T-cell (primary cell): ENCODE results near the gene TCF7L1. TPM values are rescaled to one million over a fixed set of nuclear protein-coding genes. Genes with fewer than 3 reads are reported as not detected.

Source experiments
- ATAC-seq, 4 experiments: fragments of 200-7000 bp in 3 of 4; fragments of 150-1000 bp in 1 of 4; cut with Tn5 transposase; replicated peaks in 1 of 4; 1 replicate in 3 of 4; 2 replicates in 1 of 4; pipeline ENCODE4 v1.10.0; 2021; ENCODE audit warnings: moderate library complexity in 3 of 4, mild to moderate bottlenecking in 2 of 4, moderate number of reproducible peaks in 1 of 4
- CTCF ChIA-PET, 2 donors: fragments of 300-600 bp; sonication (Branson Sonifier 250); formaldehyde crosslinking; loops; one replicate each; lab custom pipeline; 2022; ENCODE audit warnings: antibody characterized with exemption in 2 of 2; lab: Charles Lee
- POLR2A ChIA-PET, 2 donors: fragments of 300-600 bp; sonication (Branson Sonifier 250); formaldehyde crosslinking; loops; one replicate each; lab custom pipeline; 2022; ENCODE audit warnings: antibody characterized with exemption in 2 of 2; lab: Charles Lee
- DNase-seq, 35 experiments: peaks; one replicate each; pipeline versions ENCODE4 v3.0.0 to v3.0.0-alpha.2; 2013 to 2023
- H3K27ac ChIP-seq: one replicate; pipeline ENCODE4 v1.5.1; 2013; ENCODE audit warnings: low read length
- H3K27me3 ChIP-seq, 2 experiments: replicated peaks in 1 of 2; 1 replicate in 1 of 2; 2 replicates in 1 of 2; pipeline versions ENCODE4 v1.6.1 to v1.7.0; 2013; ENCODE audit warnings: low read length in 1 of 2, mixed read lengths in 1 of 2; ENCODE audit not compliant: control insufficient read depth in 2 of 2, insufficient read depth in 2 of 2; ENCODE audit errors: extremely low read depth in 1 of 2
- H3K36me3 ChIP-seq, 2 donors: 1 replicate in 1 of 2; 2 replicates in 1 of 2; pipeline versions ENCODE4 v1.6.1 to v1.7.0; 2013; ENCODE audit warnings: low read length in 1 of 2; ENCODE audit not compliant: control insufficient read depth in 2 of 2, insufficient read depth in 1 of 2; ENCODE audit errors: extremely low read depth in 1 of 2
- H3K4me1 ChIP-seq, 2 experiments: 1 replicate in 1 of 2; 2 replicates in 1 of 2; pipeline versions ENCODE4 v1.6.1 to v1.7.0; 2013; ENCODE audit warnings: low read length in 2 of 2, mixed read lengths in 1 of 2; ENCODE audit not compliant: insufficient read depth in 2 of 2, control insufficient read depth in 1 of 2; ENCODE audit errors: extremely low read depth in 1 of 2
- H3K4me3 ChIP-seq, 2 donors: 1 replicate in 1 of 2; 2 replicates in 1 of 2; pipeline versions ENCODE4 v1.5.1 to v1.7.0; 2013; ENCODE audit warnings: mild to moderate bottlenecking in 2 of 2, low read length in 1 of 2, moderate library complexity in 1 of 2; ENCODE audit not compliant: control insufficient read depth in 1 of 2; ENCODE audit errors: extremely low read depth in 1 of 2
- H3K9me3 ChIP-seq: 2 replicates; pipeline ENCODE4 v1.7.0; 2013
- H3K27ac Mint-ChIP-seq, 2 donors: one replicate each; pipeline ENCODE4 v1.8.0; 2020 to 2021; ENCODE audit warnings: mild to moderate bottlenecking in 2 of 2, mixed read lengths in 2 of 2
- H3K27me3 Mint-ChIP-seq, 2 donors: one replicate each; pipeline ENCODE4 v1.8.0; 2021 to 2022; ENCODE audit warnings: mixed read lengths in 2 of 2
- H3K36me3 Mint-ChIP-seq: one replicate; pipeline ENCODE4 v1.8.0; 2021; ENCODE audit warnings: mixed read lengths
- H3K4me1 Mint-ChIP-seq, 3 donors: one replicate each; pipeline ENCODE4 v1.8.0; 2020 to 2022; ENCODE audit warnings: mixed read lengths in 3 of 3, mild to moderate bottlenecking in 1 of 3
- H3K4me3 Mint-ChIP-seq, 3 donors: one replicate each; pipeline ENCODE4 v1.8.0; 2020 to 2022; ENCODE audit warnings: mild to moderate bottlenecking in 3 of 3, mixed read lengths in 3 of 3, moderate library complexity in 3 of 3
- H3K9me3 Mint-ChIP-seq, 3 donors: one replicate each; pipeline ENCODE4 v1.8.0; 2020 to 2022; ENCODE audit warnings: mixed read lengths in 3 of 3
- WGBS: methylation state at CpG from one replicate; pipeline ENCODE4 v1.1.5; 2013; ENCODE audit warnings: missing lambda C conversion rate; ENCODE audit not compliant: insufficient coverage; 5-methylcytosine and 5-hydroxymethylcytosine counted together
- total RNA-seq, 35 experiments: library from RNA in 6 of 35; stranded (reverse) in 6 of 35; fragments of 120-200 nt in 1 of 35; gene quantifications; one replicate each; pipeline versions ENCODE4 v1.2.1 to v1.2.4 and lab custom pipeline; 2013 to 2026

The TCF7L1 gene
- total RNA-seq, 5 donors from 2014 or later (not counting 1 experiment from before 2014, with no cell fraction given): 0.07 to 0.16 (median 0.15) TPM; not detected in 2

DNA sequence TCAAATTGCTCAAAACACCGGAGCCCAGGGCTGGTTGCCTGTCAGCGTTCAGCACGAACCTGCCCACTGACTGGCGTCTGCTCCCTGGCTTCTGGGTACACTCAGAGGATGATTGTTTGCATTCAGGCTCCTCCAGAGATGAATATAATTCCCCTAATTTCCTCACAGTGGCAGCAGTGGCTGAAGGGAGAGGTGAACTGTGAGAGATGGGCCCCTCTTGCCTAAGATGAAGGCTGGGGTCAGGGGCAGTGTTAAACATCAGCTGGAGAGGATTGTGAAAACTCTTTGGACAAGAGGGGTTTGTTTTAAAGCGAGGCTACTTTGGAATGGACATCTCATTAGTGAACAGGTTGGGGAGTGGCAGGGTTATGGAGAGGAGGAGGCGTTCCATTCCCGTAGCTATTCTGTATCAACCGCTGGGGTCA lies 31.0 kb downstream of the TCF7L1 start:
- POLR2A ChIA-PET: no interaction called here
- WGBS: 64% methylated on average over 2 of the region's 8 CpGs
- DNase-seq: no peak

DNA sequence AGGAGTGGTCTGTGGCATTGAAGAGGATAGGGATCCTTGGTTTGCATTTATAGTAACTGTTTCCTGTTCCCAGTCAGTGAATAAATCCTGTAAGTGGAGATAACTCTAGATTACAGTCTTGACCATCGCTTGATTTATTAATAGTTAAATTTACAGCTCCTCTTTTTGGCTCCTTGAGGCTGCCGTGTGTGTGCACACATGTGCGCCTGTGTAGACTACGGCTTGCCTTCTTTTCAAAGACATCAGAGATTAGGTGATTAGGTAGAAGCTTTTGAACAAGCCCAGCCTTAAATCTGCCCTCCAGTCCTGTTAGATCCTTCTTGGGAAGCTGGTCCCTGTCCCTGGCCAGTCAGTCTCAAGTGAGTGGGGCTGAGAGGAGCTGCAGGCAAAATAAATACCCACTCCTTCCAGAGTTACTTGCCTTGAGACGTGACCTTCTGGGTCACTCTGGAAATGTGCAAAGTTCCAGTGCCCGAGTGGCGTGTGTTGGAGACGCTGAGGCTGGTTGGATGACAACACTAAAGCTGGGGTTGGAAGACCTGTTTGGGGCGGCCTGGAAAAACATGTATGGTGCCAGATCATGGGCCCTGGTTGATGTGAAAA lies 32.0 kb downstream of the TCF7L1 start:
- no peaks in the 10 kb centered on the region for H3K9me3 Mint-ChIP-seq
- CTCF ChIA-PET: no interaction called here

More for the DNA sequence above, 31.0 kb downstream of the TCF7L1 start:
- no peak overlapping the region for H3K27ac Mint-ChIP-seq
- no peaks in the 10 kb centered on the region for H3K36me3 Mint-ChIP-seq
- no peaks in the 10 kb centered on the region for H3K9me3 Mint-ChIP-seq
- peaks cover 0 to 14% of the 10 kb centered on the region in 2 experiments for H3K27me3 ChIP-seq
- H3K4me1 Mint-ChIP-seq: no peaks in the 10 kb centered on the region
- no peaks in the 10 kb centered on the region for H3K4me1 ChIP-seq
- no peak overlapping the region for H3K27ac ChIP-seq
- peaks cover 4 to 16% of the 10 kb centered on the region in 2 donors for H3K27me3 Mint-ChIP-seq
- H3K36me3 ChIP-seq: no peaks in the 10 kb centered on the region
- CTCF ChIA-PET: no interaction called here
- H3K9me3 ChIP-seq: no peaks in the 10 kb centered on the region
- H3K4me3 Mint-ChIP-seq: no peak overlapping the region
- no peak for ATAC-seq
- H3K4me3 ChIP-seq: no peak overlapping the region

DNA sequence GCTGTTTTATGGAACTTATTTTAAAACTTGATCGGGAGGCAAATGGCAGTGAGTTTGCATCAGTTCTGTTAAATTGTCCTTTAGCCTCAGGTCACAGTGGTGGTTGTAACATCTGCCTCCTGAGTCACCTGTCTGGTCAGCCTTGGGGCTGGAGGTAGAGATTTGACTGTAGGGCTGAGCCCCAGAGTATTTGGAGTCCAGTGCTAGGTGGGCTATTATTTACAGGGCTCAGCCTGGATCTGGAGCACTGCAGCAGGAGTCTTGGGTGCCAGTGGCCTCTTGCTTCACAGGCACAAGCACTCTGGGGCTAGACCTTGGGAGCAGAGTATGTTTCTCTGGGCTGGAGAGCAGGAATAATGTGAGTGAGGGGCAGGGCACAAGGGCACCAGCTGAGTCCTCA lies 32.8 kb downstream of the TCF7L1 start:
- Histone ChIP-seq H3K4me3 (no peak overlapping the region), H3K4me1 (no peaks in the 10 kb centered on the region), H3K27me3 (peaks cover 0 to 14% of the 10 kb centered on the region in 2 experiments), H3K9me3 (no peaks in the 10 kb centered on the region), H3K36me3 (no peaks in the 10 kb centered on the region), H3K27ac (no peak overlapping the region)
- POLR2A ChIA-PET: no interaction called here
- Mint-ChIP-seq H3K4me3 (no peak overlapping the region), H3K36me3 (no peaks in the 10 kb centered on the region), H3K27me3 (peaks cover 4 to 16% of the 10 kb centered on the region in 2 donors), H3K9me3 (no peaks in the 10 kb centered on the region), H3K27ac (no peak overlapping the region), H3K4me1 (no peaks in the 10 kb centered on the region)
- DNase-seq (no peak), ATAC-seq (no peak)
- WGBS: no CpG with 5 or more reads among the region's 1 CpG
- CTCF ChIA-PET: no interaction called here

More for the DNA sequence above, 32.0 kb downstream of the TCF7L1 start:
- DNase-seq: no peak
- H3K27me3 ChIP-seq: peaks cover 0 to 14% of the 10 kb centered on the region in 2 experiments
- Mint-ChIP-seq H3K27ac (no peak overlapping the region), H3K36me3 (no peaks in the 10 kb centered on the region), H3K27me3 (peaks cover 4 to 16% of the 10 kb centered on the region in 2 donors), H3K4me3 (no peak overlapping the region), H3K4me1 (no peaks in the 10 kb centered on the region)
- H3K4me1 ChIP-seq: no peaks in the 10 kb centered on the region
- no peak overlapping the region for H3K4me3 ChIP-seq
- WGBS: 100% methylated on average over 5 of the region's 9 CpGs
- H3K9me3 ChIP-seq: no peaks in the 10 kb centered on the region
- H3K27ac ChIP-seq: no peak overlapping the region
- no peak for ATAC-seq
- no peaks in the 10 kb centered on the region for H3K36me3 ChIP-seq
- POLR2A ChIA-PET: no interaction called here

DNA sequence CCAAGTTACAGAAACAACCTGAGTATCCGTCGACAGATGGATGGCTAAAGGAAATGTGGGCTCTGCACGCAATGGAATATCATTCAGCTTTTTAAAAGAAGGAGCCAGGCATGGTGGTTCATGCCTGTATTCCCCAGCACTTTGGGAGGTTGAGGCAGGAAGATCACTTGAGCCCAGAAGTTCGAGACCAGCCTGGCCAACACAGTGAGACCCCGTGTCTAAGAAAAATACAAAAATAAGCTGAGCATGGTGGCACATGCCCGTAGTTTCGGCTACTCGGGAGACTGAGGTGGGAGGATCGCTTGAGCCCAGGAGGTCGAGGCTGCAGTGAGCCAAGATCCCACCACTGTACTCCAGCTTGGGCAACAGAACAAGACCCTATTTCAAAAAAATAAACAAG lies 34.3 kb downstream of the TCF7L1 start:
- POLR2A ChIA-PET: no interaction called here
- no peak for DNase-seq
- WGBS: 74% methylated on average over 5 of the region's 10 CpGs
- Mint-ChIP-seq H3K27me3 (peaks cover 4 to 18% of the 10 kb centered on the region in 2 donors), H3K4me3 (no peak overlapping the region), H3K4me1 (no peaks in the 10 kb centered on the region), H3K36me3 (no peaks in the 10 kb centered on the region), H3K27ac (no peak overlapping the region), H3K9me3 (no peaks in the 10 kb centered on the region)
- no peak for ATAC-seq
- CTCF ChIA-PET: no interaction called here
- H3K4me1 ChIP-seq: no peaks in the 10 kb centered on the region
- no peak overlapping the region for H3K27ac ChIP-seq
- H3K4me3 ChIP-seq: no peak overlapping the region
- peaks cover 0 to 12% of the 10 kb centered on the region in 2 experiments for H3K27me3 ChIP-seq
- no peaks in the 10 kb centered on the region for H3K9me3 ChIP-seq
- H3K36me3 ChIP-seq: no peaks in the 10 kb centered on the region

DNA sequence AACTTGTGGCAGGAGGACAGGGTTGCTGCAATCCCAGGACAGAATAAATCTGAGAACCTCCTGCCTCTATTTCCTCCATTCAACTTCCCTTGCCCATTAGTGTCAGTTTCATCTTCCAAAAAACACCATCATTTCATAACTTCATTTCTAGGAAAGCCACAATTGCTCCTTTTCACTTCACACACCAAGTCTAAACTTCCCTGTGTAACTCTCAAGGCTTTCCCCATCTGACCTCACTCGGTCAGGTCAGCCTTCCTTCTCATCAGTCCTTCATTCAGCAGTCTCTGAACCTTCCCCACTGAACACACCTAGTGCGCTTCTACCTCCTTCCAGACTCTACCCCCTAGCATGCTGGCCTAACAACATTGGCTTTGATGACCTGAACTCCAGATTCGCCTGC lies 35.8 kb downstream of the TCF7L1 start:
- no peaks in the 10 kb centered on the region for H3K36me3 ChIP-seq
- peaks cover 0 to 9% of the 10 kb centered on the region in 2 experiments for H3K27me3 ChIP-seq
- ATAC-seq (no peak), DNase-seq (no peak)
- H3K36me3 Mint-ChIP-seq: no peaks in the 10 kb centered on the region
- ChIA-PET POLR2A (no interaction called here), CTCF (no interaction called here)
- H3K9me3 ChIP-seq: no peaks in the 10 kb centered on the region
- H3K4me3 Mint-ChIP-seq: no peak overlapping the region
- H3K27ac ChIP-seq: no peak overlapping the region
- no peaks in the 10 kb centered on the region for H3K4me1 ChIP-seq
- H3K4me1 Mint-ChIP-seq: no peaks in the 10 kb centered on the region
- no peaks in the 10 kb centered on the region for H3K9me3 Mint-ChIP-seq
- H3K4me3 ChIP-seq: no peak overlapping the region
- 75% methylated on average over 2 of the region's 3 CpGs for whole genome bisulfite sequencing
- H3K27me3 Mint-ChIP-seq: peaks cover 8 to 16% of the 10 kb centered on the region in 2 donors
- H3K27ac Mint-ChIP-seq: no peak overlapping the region

DNA sequence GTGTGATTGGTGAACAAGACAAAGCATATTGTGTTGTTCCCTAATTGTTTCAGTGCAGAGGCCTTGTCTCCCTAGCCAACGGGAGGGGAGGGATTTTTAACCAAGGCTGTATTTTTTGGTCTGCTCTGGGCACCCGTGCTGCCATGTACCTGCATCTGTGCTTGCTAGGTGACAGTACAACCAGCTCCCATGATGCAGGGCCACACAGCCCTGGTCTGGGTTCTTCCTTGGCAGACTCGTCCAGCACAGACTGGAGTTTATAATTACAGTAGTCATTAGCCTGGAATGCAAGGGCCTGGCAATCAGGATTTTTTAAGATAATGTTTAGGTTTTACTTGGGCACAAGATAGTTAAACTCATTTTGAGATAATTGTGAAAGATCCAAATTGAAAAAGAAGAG lies 36.4 kb downstream of the TCF7L1 start:
- H3K36me3 Mint-ChIP-seq: no peaks in the 10 kb centered on the region
- peaks cover 9 to 18% of the 10 kb centered on the region in 2 donors for H3K27me3 Mint-ChIP-seq
- CTCF ChIA-PET: no interaction called here
- H3K27me3 ChIP-seq: peaks cover 0 to 6% of the 10 kb centered on the region in 2 experiments
- no peaks in the 10 kb centered on the region for H3K9me3 Mint-ChIP-seq
- ATAC-seq (no peak), DNase-seq (no peak)
- POLR2A ChIA-PET: no interaction called here
- no peaks in the 10 kb centered on the region for H3K36me3 ChIP-seq
- no peak overlapping the region for H3K27ac ChIP-seq
- WGBS: 86% methylated on average over 3 of the region's 3 CpGs
- no peaks in the 10 kb centered on the region for H3K4me1 Mint-ChIP-seq
- H3K9me3 ChIP-seq: no peaks in the 10 kb centered on the region
- no peaks in the 10 kb centered on the region for H3K4me1 ChIP-seq
- H3K27ac Mint-ChIP-seq: no peak overlapping the region
- no peak overlapping the region for H3K4me3 Mint-ChIP-seq
- no peak overlapping the region for H3K4me3 ChIP-seq
